HepG2 (cell line): ENCODE measurements around the gene HLCS. TPM values are rescaled to one million over a fixed set of nuclear protein-coding genes. Genes with fewer than 3 reads are reported as not detected.

ENCODE experiments used
- ARID2 ChIP-seq: sonication (generic); formaldehyde crosslinking; IDR thresholded peaks from 2 replicates; pipeline ENCODE4 v1.8.1; 2022; ENCODE audit warnings: mild to moderate bottlenecking, missing genetic modification reagents, borderline replicate concordance
- ARID4A ChIP-seq: sonication (generic); formaldehyde crosslinking; IDR thresholded peaks from 2 replicates; pipeline ENCODE4 v1.5.0; 2020; ENCODE audit warnings: mild to moderate bottlenecking, missing genetic modification reagents, borderline replicate concordance
- GMEB1 ChIP-seq: sonication (generic); formaldehyde crosslinking; IDR thresholded peaks from 2 replicates; pipeline ENCODE4 v1.5.1; 2020; ENCODE audit warnings: missing genetic modification reagents, mild to moderate bottlenecking, borderline replicate concordance
- HOXA5 ChIP-seq: sonication (generic); formaldehyde crosslinking; IDR thresholded peaks from 2 replicates; pipeline ENCODE4 v1.4.0; 2020; ENCODE audit warnings: missing genetic modification reagents
- HOXA7 ChIP-seq: sonication (generic); formaldehyde crosslinking; IDR thresholded peaks from 2 replicates; pipeline ENCODE4 v1.8.1; 2022; ENCODE audit warnings: mild to moderate bottlenecking, missing genetic modification reagents, moderate library complexity
- MED8 ChIP-seq: sonication (generic); formaldehyde crosslinking; IDR thresholded peaks from 2 replicates; pipeline ENCODE4 v1.8.1; 2023; ENCODE audit warnings: mild to moderate bottlenecking, missing genetic modification reagents; ENCODE audit not compliant: insufficient replicate concordance
- NKX3-1 ChIP-seq: sonication (generic); formaldehyde crosslinking; IDR thresholded peaks from 2 replicates; pipeline ENCODE4 v1.5.0; 2020; ENCODE audit warnings: missing genetic modification reagents
- SNAI1 ChIP-seq: sonication (generic); formaldehyde crosslinking; IDR thresholded peaks from 2 replicates; pipeline ENCODE4 v1.5.0; 2020; ENCODE audit warnings: mild to moderate bottlenecking, missing genetic modification reagents, borderline replicate concordance
- TFE3 ChIP-seq: IDR thresholded peaks from 2 replicates; pipeline ENCODE4 v1.6.1; 2016
- ZBTB46 ChIP-seq: sonication (generic); formaldehyde crosslinking; IDR thresholded peaks from 2 replicates; pipeline ENCODE4 v1.4.0; 2020; ENCODE audit warnings: mild to moderate bottlenecking, missing genetic modification reagents, borderline replicate concordance
- ZNF253 ChIP-seq: sonication (generic); formaldehyde crosslinking; IDR thresholded peaks from 2 replicates; pipeline ENCODE4 v1.8.0; 2022; ENCODE audit warnings: mild to moderate bottlenecking, missing genetic modification reagents, borderline replicate concordance
- ZNF432 ChIP-seq: sonication (generic); formaldehyde crosslinking; IDR thresholded peaks from 2 replicates; pipeline ENCODE4 v1.5.0; 2020; ENCODE audit warnings: missing genetic modification reagents, mild to moderate bottlenecking, borderline replicate concordance
- ZNF687 ChIP-seq: sonication (generic); formaldehyde crosslinking; IDR thresholded peaks from 2 replicates; pipeline ENCODE4 v1.5.1; 2020; ENCODE audit warnings: mild to moderate bottlenecking, missing genetic modification reagents, moderate library complexity
- ZNF7 ChIP-seq: IDR thresholded peaks from 2 replicates; pipeline ENCODE4 v1.6.1; 2016; ENCODE audit warnings: missing biosample characterization, missing genetic modification reagents
- polyA plus RNA-seq, 8 experiments: library from polyadenylated mRNA; depleted of rRNA in 3 of 8; stranded (reverse) in 7 of 8; unstranded in 1 of 8; fragments of >200 nt; fragmentation: Illumina TruSeq in 4 of 8; extraction: Trizol in 4 of 8; gene quantifications; 2 replicates each; pipeline versions ENCODE4 v1.2.1 to v1.2.3, GENCODE V29; 2011 to 2016; ENCODE audit warnings: low read depth in 4 of 8, missing spikeins in 1 of 8, mixed read lengths in 1 of 8; ENCODE audit not compliant: insufficient read depth in 1 of 8
- total RNA-seq, 5 experiments: library from RNA; depleted of rRNA; stranded (reverse); fragments of >200 nt; fragmentation: Illumina TruSeq; extraction: Trizol; gene quantifications; 2 replicates each; pipeline ENCODE4 v1.2.3, GENCODE V29; 2016; ENCODE audit warnings: low read depth in 1 of 5

HLCS gene
- total and polyA plus RNA-seq, 2 of the 13 experiments (the other 11 are each of a cell fraction or from before 2014, with no cell fraction given) = 7.9 to 12.3 TPM

GRCh38 chr21:36700971-36701755 lies 265.3 kb downstream of the HLCS start (continued):
- TF ChIP-seq ZBTB46 = no peak
- no peak for TF ChIP-seq ZNF432 (CRISPR knock-in tag)
- peak; percentile 31; the same call in 1 of the 2 replicates for TF ChIP-seq ARID4A (CRISPR knock-in tag)
- TF ChIP-seq GMEB1 (CRISPR knock-in tag) = no peak
- no peak for TF ChIP-seq ZNF7 (CRISPR knock-in tag)
- TF ChIP-seq HOXA7 (CRISPR knock-in tag) = no peak
- TF ChIP-seq ARID2 (CRISPR knock-in tag) = no peak
- TF ChIP-seq NKX3-1 (CRISPR knock-in tag) = no peak
- peak; percentile 70; the same call in 1 of the 2 replicates for TF ChIP-seq ZNF687
- no peak for TF ChIP-seq TFE3 (CRISPR knock-in tag)
- TF ChIP-seq MED8 (CRISPR knock-in tag) = no peak
- TF ChIP-seq ZNF253 = no peak
- 0 out of 2 replicates have a peak, but pooled peaks have one; percentile 28 for TF ChIP-seq HOXA5 (CRISPR knock-in tag)
- no peak for TF ChIP-seq SNAI1 (CRISPR knock-in tag)
